ENCODE data around the gene CDO1. TPM values are rescaled to one million over a fixed set of nuclear protein-coding genes. Genes with fewer than 3 reads are reported as not detected.

Gene CDO1
- total RNA-seq, 1 donor from 2014 or later, result 1.7 TPM

DNA sequence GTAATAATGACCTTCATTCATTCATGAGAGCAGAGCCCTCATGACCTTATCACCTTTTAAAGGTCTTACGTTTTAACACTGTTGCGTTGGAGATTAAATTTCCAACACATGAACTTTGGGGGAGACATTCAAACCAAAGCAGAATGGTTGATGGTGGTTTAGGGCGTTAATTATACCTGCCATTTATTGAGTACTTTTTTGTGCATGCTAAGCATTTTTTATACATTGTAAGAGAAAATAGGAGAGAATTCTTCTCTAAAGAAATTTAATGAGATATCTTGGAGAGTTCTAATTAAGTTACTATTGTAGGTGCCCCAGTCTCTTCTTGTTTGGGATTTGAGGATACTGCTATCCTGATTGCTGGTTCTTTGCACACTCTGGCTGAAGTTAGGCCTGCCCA is 37.7 kb upstream of the CDO1 start:
- TF ChIP-seq, protein P1, sequence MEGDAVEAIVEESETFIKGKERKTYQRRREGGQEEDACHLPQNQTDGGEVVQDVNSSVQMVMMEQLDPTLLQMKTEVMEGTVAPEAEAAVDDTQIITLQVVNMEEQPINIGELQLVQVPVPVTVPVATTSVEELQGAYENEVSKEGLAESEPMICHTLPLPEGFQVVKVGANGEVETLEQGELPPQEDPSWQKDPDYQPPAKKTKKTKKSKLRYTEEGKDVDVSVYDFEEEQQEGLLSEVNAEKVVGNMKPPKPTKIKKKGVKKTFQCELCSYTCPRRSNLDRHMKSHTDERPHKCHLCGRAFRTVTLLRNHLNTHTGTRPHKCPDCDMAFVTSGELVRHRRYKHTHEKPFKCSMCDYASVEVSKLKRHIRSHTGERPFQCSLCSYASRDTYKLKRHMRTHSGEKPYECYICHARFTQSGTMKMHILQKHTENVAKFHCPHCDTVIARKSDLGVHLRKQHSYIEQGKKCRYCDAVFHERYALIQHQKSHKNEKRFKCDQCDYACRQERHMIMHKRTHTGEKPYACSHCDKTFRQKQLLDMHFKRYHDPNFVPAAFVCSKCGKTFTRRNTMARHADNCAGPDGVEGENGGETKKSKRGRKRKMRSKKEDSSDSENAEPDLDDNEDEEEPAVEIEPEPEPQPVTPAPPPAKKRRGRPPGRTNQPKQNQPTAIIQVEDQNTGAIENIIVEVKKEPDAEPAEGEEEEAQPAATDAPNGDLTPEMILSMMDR (conservative IDR thresholded peaks at IDR 0.05; ENCODE audit: low read depth, low read length), result no peak
- H3K4me3 ChIP-seq (ENCODE audit: low read depth, low read length), result no peak overlapping the region
- DNase-seq (ENCODE audit: low read depth), result no peak

GRCh38 chr5:115850744-115851416 is 34.4 kb upstream of the CDO1 start:
- DNase-seq (ENCODE audit: low read depth), result no peak

DNA sequence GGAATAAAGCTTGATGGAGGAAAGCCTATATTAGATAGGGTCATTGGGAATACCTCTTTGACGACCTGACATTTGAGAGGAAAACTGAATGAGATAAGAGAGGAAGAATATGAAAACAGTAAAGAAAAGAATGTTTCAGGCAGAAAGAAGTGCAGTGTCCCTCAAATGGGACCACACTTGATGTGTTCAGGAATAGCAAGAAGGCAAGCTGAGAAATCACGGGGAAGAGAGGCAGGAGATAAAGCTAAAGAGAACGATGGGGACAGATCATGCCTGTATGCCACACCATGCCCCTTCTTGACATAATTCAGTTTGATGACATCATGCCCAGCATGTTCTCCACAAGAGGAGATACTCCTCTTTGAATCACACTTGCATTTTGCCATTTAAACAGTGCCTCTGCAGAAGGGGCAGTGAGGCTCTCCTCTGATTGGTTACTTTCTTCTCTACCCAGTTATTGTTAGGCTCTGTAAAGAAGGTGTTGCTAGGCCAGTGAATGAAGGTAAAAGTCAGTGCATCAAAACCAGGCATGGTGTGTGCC is 32.9 kb upstream of the CDO1 start:
- no peak overlapping the region for H3K4me3 ChIP-seq (ENCODE audit: low read depth, low read length)
- no peak for DNase-seq (ENCODE audit: low read depth)
- TF ChIP-seq, protein P1 (conservative IDR thresholded peaks at IDR 0.05; ENCODE audit: low read depth, low read length), result no peak

More at GRCh38 chr5:115850744-115851416, 34.4 kb upstream of the CDO1 start:
- TF ChIP-seq, protein P1 (conservative IDR thresholded peaks at IDR 0.05; ENCODE audit: low read depth, low read length), result no peak
- no peak overlapping the region for H3K4me3 ChIP-seq (ENCODE audit: low read depth, low read length)

DNA sequence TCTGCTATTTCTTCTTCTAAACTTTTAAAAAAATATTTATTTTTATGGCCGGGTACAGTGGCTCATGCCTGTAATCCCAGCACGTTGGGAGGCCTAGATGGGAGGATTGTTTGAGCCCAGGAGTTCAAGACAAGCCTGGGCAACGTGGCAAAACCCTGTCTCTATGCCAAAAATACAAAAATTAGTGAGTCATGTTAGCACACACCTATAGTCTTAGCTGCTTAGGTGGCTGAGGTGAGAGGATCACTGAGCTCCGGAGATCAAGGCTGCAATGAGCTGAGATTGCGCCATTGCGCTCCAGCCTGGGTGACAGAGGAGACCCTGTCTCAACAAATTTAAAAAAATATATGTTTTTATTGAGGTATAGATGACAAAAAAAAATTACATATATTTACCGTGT is 30.8 kb upstream of the CDO1 start:
- TF ChIP-seq, protein P1 (conservative IDR thresholded peaks at IDR 0.05; ENCODE audit: low read depth, low read length), result no peak
- DNase-seq (ENCODE audit: low read depth), result no peak
- no peak overlapping the region for H3K4me3 ChIP-seq (ENCODE audit: low read depth, low read length)

DNA sequence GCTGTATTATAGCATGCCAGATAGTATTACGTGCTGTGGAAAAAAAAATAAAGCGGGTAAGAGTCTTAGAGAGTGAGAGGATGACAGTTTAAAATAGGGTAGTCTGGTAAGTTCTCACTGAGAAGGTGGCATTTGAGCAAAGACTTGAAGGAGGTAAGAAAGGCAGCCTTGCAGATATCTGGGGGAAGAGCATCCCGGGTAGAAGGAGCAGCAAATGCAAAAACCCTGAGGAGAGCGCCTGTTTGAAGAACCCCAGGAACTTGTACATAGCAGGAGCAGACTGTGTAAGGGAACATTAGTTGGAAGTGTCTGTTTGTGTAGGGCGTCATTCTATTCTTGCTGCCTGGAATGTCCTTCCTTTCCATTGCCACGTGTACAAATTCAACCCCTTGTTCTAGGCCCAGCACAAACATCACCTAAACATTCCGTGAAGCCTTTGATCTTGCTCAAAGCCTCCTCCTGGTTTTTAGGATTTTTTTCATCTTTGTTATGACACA is 27.9 kb upstream of the CDO1 start:
- no peak overlapping the region for H3K4me3 ChIP-seq (ENCODE audit: low read depth, low read length)
- TF ChIP-seq, protein P1 (conservative IDR thresholded peaks at IDR 0.05; ENCODE audit: low read depth, low read length), result no peak
- no peak for DNase-seq (ENCODE audit: low read depth)

DNA sequence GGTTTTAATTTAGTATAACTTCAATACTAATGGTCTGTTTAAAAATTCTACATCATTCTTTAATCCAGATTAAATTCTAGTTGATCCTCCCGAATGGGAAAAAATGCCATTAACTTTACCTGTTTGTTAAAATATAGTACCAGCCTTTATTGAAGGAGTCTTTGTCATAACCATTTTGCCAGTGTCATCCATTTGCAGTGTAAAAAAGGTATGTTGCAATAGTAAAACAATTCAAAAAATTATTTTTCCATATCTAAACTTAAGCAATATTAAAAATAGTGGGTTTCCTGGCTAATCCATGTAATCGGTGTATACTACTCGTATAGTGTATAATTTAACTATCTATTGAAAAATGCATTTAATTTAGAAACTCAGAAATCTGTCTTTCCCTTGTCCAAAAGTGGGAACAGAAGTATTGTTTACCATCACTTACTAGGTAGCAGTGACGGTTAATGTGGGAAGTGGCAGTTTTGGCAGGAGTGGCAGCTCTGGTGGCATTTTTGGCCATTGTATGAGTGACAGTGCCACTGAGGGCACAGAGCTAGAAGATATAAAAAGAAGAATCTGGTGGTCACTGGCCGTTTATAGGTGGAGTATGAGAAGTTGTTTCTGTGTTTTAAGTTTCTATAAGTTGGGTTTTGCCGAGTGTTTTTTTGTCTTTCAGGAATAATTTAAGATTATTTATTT is 27.1 kb upstream of the CDO1 start:
- DNase-seq (ENCODE audit: low read depth), result no peak
- H3K4me3 ChIP-seq (ENCODE audit: low read depth, low read length), result peak overlapping the region; percentile 64
- TF ChIP-seq, protein P1 (conservative IDR thresholded peaks at IDR 0.05; ENCODE audit: low read depth, low read length), result no peak
